Body of pancreas (tissue), 4 donors: ENCODE measurements around the gene RPL10.

Source experiments
- CTCF ChIP-seq, 7 experiments: fragments of 450-650 bp in 4 of 7; fragments of 200-600 bp in 3 of 7; sonication (generic) in 3 of 7; IDR thresholded peaks; one replicate each; pipeline ENCODE4 v1.5.1; 2016 to 2019; ENCODE audit warnings: antibody characterized with exemption in 7 of 7
- POLR2A ChIP-seq, 3 donors: fragments of 450-650 bp; IDR thresholded peaks; one replicate each; pipeline ENCODE4 v1.6.1; 2016; ENCODE audit warnings: antibody characterized with exemption in 3 of 3, mild to moderate bottlenecking in 2 of 3

- TF ChIP-seq POLR2A (IDR thresholded peaks at IDR 0.05) (no peak), CTCF (IDR thresholded peaks at IDR 0.05) (no peak)
Measured at GRCh38 chrX:154449618-154450017, 51.4 kb downstream of the RPL10 start.
